ENCODE measurements around the gene NTHL1.
A peak's percentile ranks its signal among the peaks of the same experiment; 100 is the strongest.

The NTHL1 gene

GRCh38 chr16:1997494-1998359, 49.9 kb downstream of the NTHL1 start:
- no peaks in the 10 kb centered on the region for H3K9me3 ChIP-seq (ENCODE audit: control insufficient read depth in 5 of 5, low read length in 5 of 5)
- peak overlapping the region in 1 of 5 donors; percentile 38 for H3K9ac ChIP-seq (ENCODE audit: low read length in 5 of 5)
- H3K4me3 ChIP-seq (ENCODE audit: low read depth in 1 of 5, low read length in 5 of 5): no peak overlapping the region
- peaks cover 0 to 19% (median 17%) of the 10 kb centered on the region in 5 donors for H3K4me1 ChIP-seq (ENCODE audit: control insufficient read depth in 5 of 5, insufficient read depth in 5 of 5, low read length in 5 of 5)
- no peaks in the 10 kb centered on the region for H3K27me3 ChIP-seq (ENCODE audit: control insufficient read depth in 5 of 5, insufficient read depth in 4 of 5, low read length in 5 of 5)
- H3K27ac ChIP-seq (ENCODE audit: low read depth, low read length): peak overlapping the region; percentile 58
- peaks cover 0 to 59% (median 52%) of the 10 kb centered on the region in 5 donors for H3K36me3 ChIP-seq (ENCODE audit: control insufficient read depth in 5 of 5, insufficient read depth in 5 of 5, low read length in 5 of 5)

- no peak overlapping the region for H3K4me3 ChIP-seq (ENCODE audit: low read depth in 1 of 5, low read length in 5 of 5)
- H3K9me3 ChIP-seq (ENCODE audit: control insufficient read depth in 5 of 5, low read length in 5 of 5): no peaks in the 10 kb centered on the region
- peaks cover 0 to 20% (median 13%) of the 10 kb centered on the region in 5 donors for H3K36me3 ChIP-seq (ENCODE audit: control insufficient read depth in 5 of 5, insufficient read depth in 5 of 5, low read length in 5 of 5)
Observed at GRCh38 chr16:1993731-1994131, 53.9 kb downstream of the NTHL1 start.

GRCh38 chr16:1992704-1993317, 54.8 kb downstream of the NTHL1 start:
- Histone ChIP-seq H3K9me3 (ENCODE audit: control insufficient read depth in 5 of 5, low read length in 5 of 5) (no peaks in the 10 kb centered on the region), H3K9ac (ENCODE audit: low read length in 5 of 5) (no peak overlapping the region), H3K36me3 (ENCODE audit: control insufficient read depth in 5 of 5, insufficient read depth in 5 of 5, low read length in 5 of 5) (peaks cover 0 to 11% (median 7%) of the 10 kb centered on the region in 5 donors), H3K4me1 (ENCODE audit: control insufficient read depth in 5 of 5, insufficient read depth in 5 of 5, low read length in 5 of 5) (peaks cover 0 to 36% (median 24%) of the 10 kb centered on the region in 5 donors), H3K4me3 (ENCODE audit: low read depth in 1 of 5, low read length in 5 of 5) (peak overlapping the region in 1 of 5 donors; percentile 50), H3K27ac (ENCODE audit: low read depth, low read length) (no peak overlapping the region), H3K27me3 (ENCODE audit: control insufficient read depth in 5 of 5, insufficient read depth in 4 of 5, low read length in 5 of 5) (peaks cover 17 to 27% (median 25%) of the 10 kb centered on the region in 5 donors)

More at GRCh38 chr16:1993731-1994131, 53.9 kb downstream of the NTHL1 start:
- H3K4me1 ChIP-seq (ENCODE audit: control insufficient read depth in 5 of 5, insufficient read depth in 5 of 5, low read length in 5 of 5): peaks cover 0 to 42% (median 24%) of the 10 kb centered on the region in 5 donors
- H3K27ac ChIP-seq (ENCODE audit: low read depth, low read length): no peak overlapping the region
- H3K9ac ChIP-seq (ENCODE audit: low read length in 5 of 5): no peak overlapping the region
- H3K27me3 ChIP-seq (ENCODE audit: control insufficient read depth in 5 of 5, insufficient read depth in 4 of 5, low read length in 5 of 5): peaks cover 17 to 23% (median 22%) of the 10 kb centered on the region in 5 donors

GRCh38 chr16:1991948-1992703, 55.5 kb downstream of the NTHL1 start:
- Histone ChIP-seq H3K27ac (ENCODE audit: low read depth, low read length) (no peak overlapping the region), H3K4me1 (ENCODE audit: control insufficient read depth in 5 of 5, insufficient read depth in 5 of 5, low read length in 5 of 5) (peaks cover 0 to 30% (median 24%) of the 10 kb centered on the region in 5 donors), H3K4me3 (ENCODE audit: low read depth in 1 of 5, low read length in 5 of 5) (peak overlapping the region in 4 of 5 donors; percentile 48 to 69 (median 58)), H3K27me3 (ENCODE audit: control insufficient read depth in 5 of 5, insufficient read depth in 4 of 5, low read length in 5 of 5) (peaks cover 17 to 27% (median 25%) of the 10 kb centered on the region in 5 donors), H3K9me3 (ENCODE audit: control insufficient read depth in 5 of 5, low read length in 5 of 5) (no peaks in the 10 kb centered on the region), H3K9ac (ENCODE audit: low read length in 5 of 5) (peak overlapping the region in 1 of 5 donors; percentile 37), H3K36me3 (ENCODE audit: control insufficient read depth in 5 of 5, insufficient read depth in 5 of 5, low read length in 5 of 5) (peaks cover 0 to 6% (median 5%) of the 10 kb centered on the region in 5 donors)

GRCh38 chr16:1991588-1991947, 56.1 kb downstream of the NTHL1 start:
- H3K9ac ChIP-seq (ENCODE audit: low read length in 5 of 5): peak overlapping the region in 1 of 5 donors; percentile 37
- H3K4me3 ChIP-seq (ENCODE audit: low read depth in 1 of 5, low read length in 5 of 5): peak overlapping the region in 4 of 5 donors; percentile 48 to 69 (median 58)
- no peaks in the 10 kb centered on the region for H3K9me3 ChIP-seq (ENCODE audit: control insufficient read depth in 5 of 5, low read length in 5 of 5)
- peaks cover 0 to 25% (median 21%) of the 10 kb centered on the region in 5 donors for H3K4me1 ChIP-seq (ENCODE audit: control insufficient read depth in 5 of 5, insufficient read depth in 5 of 5, low read length in 5 of 5)
- peaks cover 17 to 27% (median 25%) of the 10 kb centered on the region in 5 donors for H3K27me3 ChIP-seq (ENCODE audit: control insufficient read depth in 5 of 5, insufficient read depth in 4 of 5, low read length in 5 of 5)
- H3K27ac ChIP-seq (ENCODE audit: low read depth, low read length): no peak overlapping the region
- H3K36me3 ChIP-seq (ENCODE audit: control insufficient read depth in 5 of 5, insufficient read depth in 5 of 5, low read length in 5 of 5): peaks cover 0 to 8% (median 7%) of the 10 kb centered on the region in 5 donors

GRCh38 chr16:1991135-1991551, 56.5 kb downstream of the NTHL1 start:
- Histone ChIP-seq H3K27me3 (ENCODE audit: control insufficient read depth in 5 of 5, insufficient read depth in 4 of 5, low read length in 5 of 5) (peaks cover 17 to 27% (median 25%) of the 10 kb centered on the region in 5 donors), H3K9me3 (ENCODE audit: control insufficient read depth in 5 of 5, low read length in 5 of 5) (no peaks in the 10 kb centered on the region), H3K4me3 (ENCODE audit: low read depth in 1 of 5, low read length in 5 of 5) (peak overlapping the region in 2 of 5 donors; percentile 56 to 69)

GRCh38 chr16:1990351-1991134, 57.1 kb downstream of the NTHL1 start:
- peak overlapping the region in 2 of 5 donors; percentile 16 to 22 for H3K4me3 ChIP-seq (ENCODE audit: low read depth in 1 of 5, low read length in 5 of 5)
- H3K4me1 ChIP-seq (ENCODE audit: control insufficient read depth in 5 of 5, insufficient read depth in 5 of 5, low read length in 5 of 5): peaks cover 0 to 26% (median 21%) of the 10 kb centered on the region in 5 donors
- peaks cover 17 to 27% (median 25%) of the 10 kb centered on the region in 5 donors for H3K27me3 ChIP-seq (ENCODE audit: control insufficient read depth in 5 of 5, insufficient read depth in 4 of 5, low read length in 5 of 5)
- no peaks in the 10 kb centered on the region for H3K9me3 ChIP-seq (ENCODE audit: control insufficient read depth in 5 of 5, low read length in 5 of 5)
- no peak overlapping the region for H3K9ac ChIP-seq (ENCODE audit: low read length in 5 of 5)
- peaks cover 0 to 18% (median 16%) of the 10 kb centered on the region in 5 donors for H3K36me3 ChIP-seq (ENCODE audit: control insufficient read depth in 5 of 5, insufficient read depth in 5 of 5, low read length in 5 of 5)
- no peak overlapping the region for H3K27ac ChIP-seq (ENCODE audit: low read depth, low read length)

More at GRCh38 chr16:1991135-1991551, 56.5 kb downstream of the NTHL1 start:
- Histone ChIP-seq H3K36me3 (ENCODE audit: control insufficient read depth in 5 of 5, insufficient read depth in 5 of 5, low read length in 5 of 5) (peaks cover 0 to 12% (median 12%) of the 10 kb centered on the region in 5 donors), H3K27ac (ENCODE audit: low read depth, low read length) (no peak overlapping the region), H3K4me1 (ENCODE audit: control insufficient read depth in 5 of 5, insufficient read depth in 5 of 5, low read length in 5 of 5) (peaks cover 0 to 24% (median 21%) of the 10 kb centered on the region in 5 donors), H3K9ac (ENCODE audit: low read length in 5 of 5) (no peak overlapping the region)

GRCh38 chr16:1990101-1990350, 57.6 kb downstream of the NTHL1 start:
- no peaks in the 10 kb centered on the region for H3K9me3 ChIP-seq (ENCODE audit: control insufficient read depth in 5 of 5, low read length in 5 of 5)
- peaks cover 17 to 27% (median 25%) of the 10 kb centered on the region in 5 donors for H3K27me3 ChIP-seq (ENCODE audit: control insufficient read depth in 5 of 5, insufficient read depth in 4 of 5, low read length in 5 of 5)
- H3K9ac ChIP-seq (ENCODE audit: low read length in 5 of 5): no peak overlapping the region
- H3K36me3 ChIP-seq (ENCODE audit: control insufficient read depth in 5 of 5, insufficient read depth in 5 of 5, low read length in 5 of 5): peaks cover 0 to 21% (median 18%) of the 10 kb centered on the region in 5 donors
- no peak overlapping the region for H3K4me3 ChIP-seq (ENCODE audit: low read depth in 1 of 5, low read length in 5 of 5)
- H3K27ac ChIP-seq (ENCODE audit: low read depth, low read length): no peak overlapping the region
- peaks cover 1 to 31% (median 24%) of the 10 kb centered on the region in 5 donors for H3K4me1 ChIP-seq (ENCODE audit: control insufficient read depth in 5 of 5, insufficient read depth in 5 of 5, low read length in 5 of 5)

Measured in subcutaneous abdominal adipose tissue (tissue), 5 donors.